GM18498 (cell line): ENCODE measurements around the gene CFAP74.

Experiments used
- ATAC-seq: cut with Tn5 transposase; IDR thresholded peaks from one replicate; pipeline ENCODE4 v1.9.1; 2021; ENCODE audit warnings: mild to moderate bottlenecking, moderate library complexity; ENCODE audit not compliant: unreplicated experiment

CFAP74 gene

GRCh38 chr1:1969953-1970716 is 33.5 kb downstream of the CFAP74 start:
- ATAC-seq = no peak

- ATAC-seq = no peak
Measured at GRCh38 chr1:1969505-1969900, 34.1 kb downstream of the CFAP74 start.

- no peak for ATAC-seq
Measured at GRCh38 chr1:1968767-1969504, 34.6 kb downstream of the CFAP74 start.

- ATAC-seq = no peak
Measured at GRCh38 chr1:1967879-1968278, 35.7 kb downstream of the CFAP74 start.

GRCh38 chr1:1967151-1967550 is 36.4 kb downstream of the CFAP74 start:
- no peak for ATAC-seq

- no peak for ATAC-seq
Measured at GRCh38 chr1:1966071-1966740, 37.4 kb downstream of the CFAP74 start.

GRCh38 chr1:1965546-1965945 is 38.0 kb downstream of the CFAP74 start:
- ATAC-seq = no peak

GRCh38 chr1:1964811-1965210 is 38.8 kb downstream of the CFAP74 start:
- no peak for ATAC-seq

- ATAC-seq = no peak
Measured at GRCh38 chr1:1963570-1963969, 40.0 kb downstream of the CFAP74 start.

- ATAC-seq = no peak
Measured at GRCh38 chr1:1962752-1963151, 40.8 kb downstream of the CFAP74 start.

- no peak for ATAC-seq
Measured at GRCh38 chr1:1960480-1961196, 42.9 kb downstream of the CFAP74 start.

GRCh38 chr1:1959840-1960479 is 43.6 kb downstream of the CFAP74 start:
- ATAC-seq = no peak

- no peak for ATAC-seq
Measured at GRCh38 chr1:1959459-1959839, 44.1 kb downstream of the CFAP74 start.

GRCh38 chr1:1958071-1958541 is 45.5 kb downstream of the CFAP74 start:
- no peak for ATAC-seq

GRCh38 chr1:1957533-1957961 is 46.0 kb downstream of the CFAP74 start:
- ATAC-seq = no peak

- no peak for ATAC-seq
Measured at GRCh38 chr1:1956586-1957532, 46.7 kb downstream of the CFAP74 start.

GRCh38 chr1:1956101-1956500 is 47.5 kb downstream of the CFAP74 start:
- no peak for ATAC-seq

GRCh38 chr1:1955621-1956094 is 47.9 kb downstream of the CFAP74 start:
- no peak for ATAC-seq

- no peak for ATAC-seq
Measured at GRCh38 chr1:1954831-1955441, 48.6 kb downstream of the CFAP74 start.
